OCI-M2 (cell line): ENCODE measurements around the gene TEX14.

Experiments
- DNase-seq: peaks from one replicate; lab custom pipeline; 2025; ENCODE audit not compliant: unreplicated experiment; lab: John Stamatoyannopoulos, UW

Gene TEX14

DNA sequence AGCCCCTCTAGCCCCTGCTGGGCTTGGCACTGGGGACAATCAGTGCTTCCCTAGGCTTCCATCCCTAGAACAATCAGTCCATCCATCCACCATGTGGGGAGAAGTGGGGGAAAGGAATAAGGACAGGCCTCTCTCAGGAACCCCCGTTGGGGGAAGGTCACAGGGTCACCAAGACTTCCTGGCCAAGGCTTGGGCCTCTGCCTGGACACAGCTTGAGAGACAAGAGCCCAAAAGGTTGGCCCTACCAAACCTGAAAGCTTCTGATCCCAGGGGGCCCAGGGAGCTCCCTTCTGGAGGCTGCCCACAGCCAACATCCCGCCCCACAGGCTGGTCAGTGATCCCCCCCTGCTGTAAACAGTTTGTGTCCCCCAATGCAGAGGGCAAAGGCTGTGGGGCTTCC lies 161.2 kb downstream of the TEX14 start:
- no peak for DNase-seq

DNA sequence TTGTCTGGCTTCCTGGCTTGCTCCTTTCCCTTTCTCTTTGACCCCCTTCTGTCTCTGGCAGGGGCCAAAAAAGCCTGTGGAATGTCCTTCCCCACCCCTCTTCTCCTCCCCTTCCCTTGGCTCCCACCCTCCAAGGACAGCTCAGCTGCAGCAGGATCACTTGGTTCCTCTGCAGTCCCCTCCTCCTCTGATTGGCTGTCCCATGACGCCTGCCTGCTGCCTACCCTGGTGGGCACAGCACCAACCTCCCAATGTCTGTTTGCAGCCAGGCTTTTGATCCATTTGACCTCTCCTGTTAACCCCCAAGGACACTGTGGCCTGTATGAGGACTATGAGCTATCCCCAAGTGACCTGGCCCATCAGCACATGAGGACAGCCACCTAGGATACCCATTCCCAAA lies 162.6 kb downstream of the TEX14 start:
- no peak for DNase-seq

DNA sequence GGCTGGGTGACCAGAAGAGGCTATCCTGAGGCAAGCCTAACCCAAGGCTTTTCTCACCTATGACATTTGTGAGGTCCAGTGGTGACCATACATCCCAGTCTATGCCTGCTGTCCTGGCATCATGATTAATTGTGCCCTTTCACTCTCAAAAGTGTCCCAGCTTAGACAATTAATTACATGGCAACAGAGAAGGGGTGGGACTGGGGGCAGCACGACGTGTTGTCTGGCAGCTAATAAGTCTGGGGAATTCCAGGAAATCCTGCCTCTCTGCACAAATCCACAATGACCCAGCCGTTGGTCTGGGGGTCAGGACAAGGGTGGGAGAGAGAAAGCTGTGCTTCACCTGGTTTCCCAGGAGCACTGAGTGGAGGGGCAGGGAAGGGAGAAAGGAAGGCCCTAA lies 163.4 kb downstream of the TEX14 start:
- no peak for DNase-seq

DNA sequence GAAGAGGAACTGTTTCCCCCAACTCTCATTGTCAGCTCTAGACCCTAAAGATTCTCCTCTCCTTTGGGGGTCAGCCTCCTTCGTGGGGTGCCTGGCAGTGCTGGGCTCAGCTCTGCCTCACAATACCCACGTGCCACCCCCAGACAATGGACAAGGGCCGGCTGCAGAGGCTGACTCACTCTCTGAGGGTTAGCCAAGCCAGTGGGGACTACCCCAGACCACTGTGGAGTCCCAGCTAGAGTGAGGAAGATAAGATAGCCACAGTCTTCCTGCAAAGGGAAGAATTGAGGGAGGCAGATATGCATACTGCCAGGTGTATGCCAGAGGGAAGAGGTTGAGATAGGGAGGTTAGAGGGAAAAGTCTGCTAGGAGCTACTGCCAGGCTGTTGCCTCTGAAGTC lies 163.9 kb downstream of the TEX14 start:
- no peak for DNase-seq

DNA sequence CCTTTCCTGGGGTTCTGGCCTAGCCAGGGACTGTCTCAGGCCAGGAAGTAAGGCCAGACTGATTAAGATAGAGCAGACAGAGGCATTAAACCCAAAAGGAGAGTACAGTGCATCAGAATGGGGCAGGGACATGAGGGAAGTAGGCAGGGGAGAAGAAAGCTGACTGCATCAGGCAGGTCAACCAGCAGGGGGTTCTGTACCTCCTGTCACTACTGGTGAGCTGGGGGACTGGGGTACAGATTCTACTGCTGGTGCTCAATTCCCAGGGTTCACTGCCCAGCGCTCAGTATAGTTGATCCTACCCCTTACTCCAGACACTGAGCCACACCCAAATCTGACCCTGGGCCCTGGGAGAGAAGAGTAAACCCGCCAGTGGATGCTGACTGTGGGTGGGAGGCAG lies 164.5 kb downstream of the TEX14 start:
- no peak for DNase-seq

DNA sequence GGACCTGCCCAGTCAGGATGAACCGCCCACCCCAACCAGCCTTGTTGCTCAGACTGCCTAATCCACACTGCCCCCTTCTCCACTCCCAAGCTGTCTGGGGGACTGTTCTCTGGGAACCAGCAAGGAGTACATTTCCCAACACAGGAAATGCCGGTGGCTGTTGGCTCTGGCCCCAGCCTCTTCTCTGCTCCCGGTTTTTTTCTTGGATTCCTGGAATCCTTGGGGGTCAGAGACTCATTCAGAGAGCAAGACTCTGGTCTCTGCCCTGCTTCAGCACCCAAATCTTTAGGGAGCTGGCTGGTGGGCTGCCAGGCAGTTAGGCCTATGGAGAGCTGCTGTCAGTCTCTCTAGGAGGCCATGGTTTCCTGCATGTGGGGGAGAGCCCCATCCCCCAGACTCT lies 166.6 kb downstream of the TEX14 start:
- DNase-seq: no peak

DNA sequence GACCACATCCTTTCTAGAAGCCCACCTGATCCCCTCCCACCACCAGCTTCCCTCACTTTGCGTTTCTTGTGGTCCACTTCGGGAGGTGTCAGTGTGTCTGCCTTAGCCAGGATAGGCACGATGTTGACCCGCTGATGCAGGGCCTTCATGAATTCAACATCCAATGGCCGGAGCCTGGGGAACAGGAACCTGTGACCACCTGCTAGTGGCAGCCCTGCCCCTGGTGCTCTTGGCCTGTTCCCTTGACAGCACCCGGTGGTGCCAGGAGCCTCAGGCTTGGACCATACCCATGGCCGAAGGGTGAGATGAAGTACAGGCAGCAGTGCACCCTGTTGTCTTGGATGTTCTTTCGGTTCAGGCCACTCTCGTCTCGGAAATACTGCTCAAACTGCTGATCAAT lies 170.2 kb downstream of the TEX14 start:
- DNase-seq: no peak

DNA sequence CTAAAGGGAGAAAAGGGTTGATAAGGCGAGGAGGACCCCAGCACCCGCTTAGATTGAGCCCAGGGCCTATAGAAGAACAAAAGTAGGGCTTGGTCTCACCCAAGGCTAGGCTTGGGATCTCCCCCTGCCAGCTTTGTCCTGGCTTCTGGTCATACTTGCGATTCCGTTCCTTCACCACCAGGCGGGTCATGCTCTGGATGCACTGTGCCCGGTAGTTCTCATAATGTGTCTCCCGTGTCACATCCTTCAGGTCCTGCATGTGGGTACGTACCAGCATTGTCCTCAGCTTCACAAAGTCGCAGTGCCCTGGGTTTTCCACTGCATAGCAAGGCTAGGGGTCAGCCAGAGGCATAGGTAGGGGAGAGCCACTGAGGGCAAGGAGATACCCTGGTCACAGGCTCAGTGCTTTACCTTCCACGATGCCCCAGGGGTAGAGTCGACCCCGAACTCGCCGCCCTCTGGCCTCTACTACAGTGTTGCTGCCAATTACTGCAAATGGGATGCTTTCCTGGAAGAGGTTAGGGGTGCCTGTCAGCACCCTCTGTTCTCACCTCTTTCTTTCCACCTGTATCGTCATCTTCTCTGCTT lies 170.9 kb downstream of the TEX14 start:
- no peak for DNase-seq

DNA sequence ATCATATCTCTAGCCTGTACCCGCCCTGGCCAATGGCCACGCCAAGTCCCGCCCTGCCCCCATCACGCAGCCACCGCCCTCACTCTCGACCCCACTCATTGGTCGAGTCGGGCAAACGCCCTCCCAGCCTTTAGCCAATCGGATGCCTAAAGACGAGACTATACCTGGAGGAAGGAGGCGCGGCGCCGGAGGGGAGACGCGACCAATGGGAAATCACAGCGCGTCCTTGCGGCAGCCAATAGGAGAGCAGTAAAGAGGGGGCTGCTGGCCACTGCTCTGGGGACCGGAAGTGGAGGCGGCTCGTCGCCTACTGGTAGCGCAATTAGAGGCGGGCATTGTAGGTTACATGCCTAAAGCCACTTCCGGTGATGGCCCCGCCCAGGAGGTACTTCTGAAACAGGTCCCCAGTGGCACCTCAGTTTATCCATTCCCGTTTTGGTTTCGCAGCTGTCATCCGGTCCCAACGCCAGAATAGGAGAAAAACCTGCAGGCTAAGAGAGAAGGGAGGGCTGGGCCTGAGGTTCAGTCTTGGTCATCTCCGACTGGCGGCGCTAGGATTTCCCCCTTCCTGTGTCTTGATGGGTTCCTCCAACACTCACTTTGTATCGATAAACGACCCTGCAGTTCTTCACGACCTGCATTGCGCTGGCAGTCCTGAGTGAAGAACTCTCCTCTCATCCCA lies 173.8 kb downstream of the TEX14 start:
- peak; percentile 97 for DNase-seq

DNA sequence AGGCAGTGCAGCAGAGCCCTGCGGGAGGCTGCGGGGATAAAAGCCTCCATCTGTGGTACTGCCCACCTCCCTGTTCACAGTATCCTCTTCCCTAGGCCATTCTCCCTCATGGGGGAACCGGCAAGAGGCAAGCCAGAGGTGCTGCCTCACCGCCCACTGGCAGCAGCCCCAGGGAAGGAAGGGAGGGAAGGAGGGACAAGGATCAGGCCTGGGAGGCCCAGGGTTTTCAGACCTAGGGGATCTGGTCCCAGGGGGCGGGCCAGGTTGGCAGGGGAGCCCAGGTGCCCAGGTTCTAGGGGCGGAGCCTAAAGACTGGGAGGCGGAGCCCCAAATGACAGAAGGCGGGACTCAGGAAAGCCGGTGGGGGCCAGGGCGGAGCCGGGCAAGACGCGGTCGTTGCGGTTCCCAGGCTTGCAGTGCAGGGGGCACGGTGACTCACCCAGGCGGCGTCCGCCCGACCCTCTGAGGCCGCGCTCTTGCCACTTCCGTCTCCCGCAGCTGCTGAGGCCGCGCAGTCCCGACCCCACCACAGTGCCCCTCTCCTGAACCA lies 174.4 kb downstream of the TEX14 start:
- no peak for DNase-seq

DNA sequence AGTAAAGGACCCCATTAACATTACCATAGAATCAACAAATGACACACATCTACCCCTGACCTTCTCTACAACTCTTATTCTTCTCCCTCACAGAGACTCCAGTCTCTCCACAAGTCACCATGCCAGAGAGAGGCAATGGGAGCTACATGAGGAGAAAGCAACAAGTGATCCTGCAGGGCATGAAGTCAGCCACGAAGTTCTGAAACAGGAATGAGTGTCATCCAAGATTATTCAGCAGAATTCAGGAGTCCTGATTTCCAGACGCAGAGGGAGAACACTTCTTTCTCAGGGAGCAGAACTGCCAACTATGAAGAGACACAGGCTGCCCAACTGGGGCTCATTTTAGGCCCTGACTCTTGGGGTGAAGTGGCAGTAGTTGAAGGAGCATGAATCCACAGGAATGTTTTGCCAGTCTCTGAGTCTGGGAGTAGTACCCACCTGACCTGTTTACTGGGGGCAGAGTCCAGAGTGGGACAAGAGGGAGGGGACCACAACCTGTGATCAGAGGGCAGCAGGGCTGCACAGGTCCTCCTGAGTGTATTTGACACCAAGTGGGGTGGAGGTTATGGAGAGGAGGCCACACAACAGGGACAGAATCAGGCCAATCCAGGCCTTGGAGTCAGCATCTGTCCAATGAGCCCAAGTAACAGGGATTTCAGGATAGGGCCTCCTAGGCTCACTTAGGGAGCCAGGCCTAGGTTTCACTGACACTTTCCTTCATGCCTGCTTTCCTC lies 175.0 kb downstream of the TEX14 start:
- DNase-seq: no peak

DNA sequence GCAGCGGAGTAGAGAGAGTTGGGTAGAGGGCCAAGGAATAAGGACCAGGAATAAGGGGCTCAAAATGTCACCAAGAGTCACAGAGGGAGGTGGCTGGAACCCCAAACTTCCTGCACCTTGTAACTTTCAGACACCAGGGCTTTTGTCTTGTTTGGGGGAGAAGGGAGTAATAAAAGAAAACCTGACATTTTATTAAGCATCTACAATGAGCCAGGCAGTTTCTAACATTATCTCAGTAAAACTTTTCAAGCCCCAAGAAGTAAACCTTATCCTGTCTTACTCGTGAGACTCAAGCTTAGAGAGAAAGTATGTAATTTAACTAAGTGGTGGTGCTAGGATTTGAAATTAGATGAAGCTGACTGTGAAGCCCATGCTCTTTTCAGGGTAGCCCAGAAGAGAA lies 176.6 kb downstream of the TEX14 start:
- DNase-seq: no peak

DNA sequence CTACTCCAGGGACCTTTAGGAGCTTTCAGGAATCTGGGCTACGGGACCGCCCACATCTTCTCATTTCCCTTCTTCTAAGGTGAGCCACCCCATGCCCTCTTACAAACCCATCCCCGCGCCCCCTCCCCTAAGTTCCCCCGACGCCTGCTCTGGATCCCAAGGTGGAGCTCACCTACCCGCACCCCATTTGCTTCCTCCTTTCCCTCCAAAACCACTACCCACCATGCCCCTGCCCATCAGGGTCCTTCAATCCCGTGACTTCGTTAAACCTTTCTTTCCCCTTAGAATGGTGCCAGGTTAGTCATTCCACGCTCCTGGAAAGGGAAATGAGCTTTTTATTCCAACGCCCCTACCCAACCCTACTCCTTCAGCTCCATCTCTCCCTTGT lies 177.1 kb downstream of the TEX14 start:
- DNase-seq: no peak

DNA sequence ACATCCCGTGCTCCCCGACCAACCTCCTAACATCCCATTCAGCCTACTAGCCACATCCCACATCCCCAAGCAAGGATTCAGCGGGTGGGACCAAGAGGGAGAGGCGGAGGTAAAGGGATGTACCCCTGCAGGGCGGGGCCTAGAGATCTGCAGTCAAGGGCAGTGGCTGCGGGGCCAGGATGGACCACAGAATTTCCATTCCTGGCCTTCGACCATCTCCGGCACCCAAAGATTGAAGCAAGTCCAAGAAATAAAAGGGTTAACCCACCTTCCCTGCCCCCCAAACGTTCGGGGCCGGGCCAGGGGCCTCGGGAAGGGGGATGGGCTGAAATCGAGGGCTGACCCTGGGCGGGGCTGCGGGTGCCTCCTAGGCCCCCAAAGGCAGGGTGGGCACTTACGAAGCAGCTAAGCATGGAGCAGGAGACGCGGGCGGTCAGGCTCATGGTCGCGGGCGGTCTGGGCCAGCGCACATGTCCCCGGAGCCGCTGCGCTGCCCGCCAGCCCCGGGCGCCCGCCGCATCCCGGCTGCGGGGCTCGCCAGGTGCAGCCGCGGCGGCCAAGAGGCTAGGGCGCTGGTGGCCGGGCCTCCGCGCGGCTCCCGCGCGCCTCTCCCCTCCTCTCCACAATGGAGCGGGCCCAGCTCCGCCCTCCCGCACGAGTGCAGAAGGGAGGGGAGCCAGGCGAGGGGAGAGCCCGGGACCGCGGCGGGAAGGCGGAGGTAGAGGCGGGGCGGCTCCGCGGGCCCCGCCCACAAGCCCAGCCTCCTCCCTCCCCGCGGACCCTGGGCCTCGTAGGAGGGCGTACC lies 177.7 kb downstream of the TEX14 start, which contains the start of gene MTMR4:
MTMR4 (minus strand) TSS at position 674 of the 805 bp plus-strand sequence; CDS start at position 443, 231 bp downstream.
- DNase-seq: no peak

DNA sequence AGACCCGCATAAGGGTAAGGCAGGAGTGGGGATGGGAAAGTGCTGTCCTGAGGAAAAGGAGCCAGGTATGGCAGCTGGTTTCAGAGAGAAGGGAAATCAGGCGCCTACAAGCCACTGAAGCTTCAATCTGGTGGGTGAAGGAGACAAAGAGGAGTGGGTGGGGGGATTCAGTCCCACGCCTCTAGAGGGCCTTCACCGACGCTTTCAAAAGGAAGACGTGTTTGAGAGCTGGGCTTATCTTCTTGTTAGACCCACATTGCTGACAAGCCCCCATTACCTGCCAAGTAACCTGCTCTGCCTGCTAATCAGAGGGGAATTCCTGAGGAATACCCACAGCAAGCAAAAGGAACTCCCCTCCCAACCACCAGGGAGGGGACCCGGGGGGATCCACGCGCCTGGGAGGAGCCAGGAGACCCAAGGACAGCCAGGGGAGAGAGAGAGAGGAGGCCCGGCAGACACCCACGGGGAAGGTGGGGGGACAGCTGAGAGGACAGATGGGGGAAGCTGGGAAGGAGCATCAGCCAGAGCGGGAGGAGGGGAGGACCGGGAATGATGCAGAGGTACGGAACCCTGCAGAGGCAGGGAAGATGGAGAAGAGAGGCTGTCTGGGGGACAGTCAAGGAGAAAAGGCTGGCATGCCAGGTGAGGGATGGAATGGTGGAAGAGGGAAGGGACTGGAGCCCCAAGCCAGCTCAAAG lies 178.4 kb downstream of the TEX14 start:
- no peak for DNase-seq

DNA sequence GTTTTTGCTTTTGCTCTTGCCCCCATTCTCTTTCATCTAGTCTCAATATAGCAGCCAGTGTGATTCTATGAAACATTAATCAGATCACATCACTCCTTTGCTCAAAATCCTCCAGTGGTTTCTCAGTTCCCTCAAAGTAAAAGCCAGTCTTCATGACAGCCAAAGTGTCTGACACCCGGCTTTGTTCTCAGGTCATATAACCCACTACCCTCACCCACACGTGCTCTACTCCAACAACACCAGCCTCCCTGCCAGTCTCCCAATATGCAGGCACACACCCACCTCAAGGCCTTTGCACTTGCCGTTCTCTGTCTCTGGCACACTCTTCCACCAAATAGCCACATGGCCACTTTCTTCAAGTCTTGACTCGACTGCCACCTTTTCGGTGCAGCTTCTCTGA lies 181.8 kb downstream of the TEX14 start:
- no peak for DNase-seq

DNA sequence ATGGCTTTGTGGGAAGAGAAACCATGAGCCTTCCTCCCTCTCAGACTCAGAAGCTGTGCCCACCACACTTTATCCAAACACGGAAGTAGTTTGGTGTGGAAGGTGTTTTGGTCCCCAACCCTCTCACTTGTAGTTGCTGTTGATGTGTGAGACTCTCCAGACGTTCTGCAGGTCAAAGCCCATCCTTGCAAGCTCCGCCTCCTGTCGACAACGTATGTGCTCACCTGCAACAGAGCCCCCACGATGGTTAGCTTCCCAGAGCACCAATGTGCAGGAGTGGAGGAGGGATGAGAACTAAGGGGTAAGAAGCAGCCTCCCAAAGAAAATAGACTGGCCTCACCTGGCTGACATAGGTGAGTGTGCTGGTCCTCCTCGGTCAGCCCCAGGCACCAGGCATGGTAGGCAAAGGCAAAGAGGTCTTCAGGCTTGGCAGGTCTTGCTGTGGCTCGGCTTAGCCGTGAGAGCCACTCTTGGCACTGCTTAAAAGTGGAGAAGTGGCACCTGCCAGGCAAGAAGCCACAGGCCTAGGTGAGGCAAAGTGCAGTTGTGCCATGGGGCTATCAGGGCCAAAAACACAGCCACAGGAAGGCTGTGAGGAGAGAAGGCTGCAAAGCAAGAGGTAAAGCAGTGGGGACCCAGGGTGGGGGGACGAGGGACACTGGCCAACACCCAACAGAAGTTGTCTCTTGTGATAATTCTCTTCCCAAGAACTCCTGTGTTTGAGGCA lies 183.3 kb downstream of the TEX14 start:
- DNase-seq: no peak

DNA sequence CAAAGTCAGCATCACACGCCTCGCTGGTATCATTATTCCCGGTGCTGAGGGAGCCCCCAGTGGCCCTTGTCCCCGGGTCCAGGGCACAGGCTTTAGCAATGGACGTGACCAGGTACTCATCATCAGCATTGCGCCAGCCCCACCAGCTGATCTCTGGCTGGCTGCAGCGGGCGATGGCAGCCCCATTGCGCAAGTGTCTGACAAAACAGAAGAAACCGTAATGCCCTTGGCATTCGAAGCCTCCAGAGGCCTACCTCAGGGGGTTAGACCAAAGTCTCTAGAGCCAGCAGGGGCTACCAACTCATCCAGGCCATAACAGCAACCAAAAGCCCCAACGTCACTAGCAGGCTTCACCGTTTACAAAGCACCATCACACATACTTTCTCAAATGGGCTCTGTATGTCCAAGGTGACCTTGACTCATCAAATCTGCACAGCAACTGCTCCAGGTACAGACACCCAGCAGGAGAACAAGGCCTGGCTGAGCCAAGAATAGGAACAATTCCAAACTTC lies 184.7 kb downstream of the TEX14 start:
- DNase-seq: no peak
